HL-60 (cell line): Measurements from ENCODE around the gene CDT1.

Experiments
- GABPA ChIP-seq: IDR thresholded peaks from 2 replicates; pipeline ENCODE4 v1.6.1; 2012; ENCODE audit warnings: low read depth
- POLR2AphosphoS5 ChIP-seq: IDR thresholded peaks from 2 replicates; pipeline ENCODE4 v1.6.1; 2012; ENCODE audit warnings: low read depth
- SPI1 ChIP-seq: IDR thresholded peaks from 2 replicates; pipeline ENCODE4 v1.6.1; 2012; ENCODE audit warnings: low read depth, mild to moderate bottlenecking, borderline replicate concordance
- TF ChIP-seq, protein P1 (sequence below): IDR thresholded peaks from one replicate; pipeline ENCODE4 v1.5.1; 2011; ENCODE audit warnings: low read length, control low read depth, inconsistent platforms; ENCODE audit not compliant: insufficient read depth
- TF ChIP-seq, protein P2 (sequence below): IDR thresholded peaks from 2 replicates; pipeline ENCODE4 v1.6.1; 2012; ENCODE audit warnings: low read depth; ENCODE audit not compliant: insufficient replicate concordance

DNA sequence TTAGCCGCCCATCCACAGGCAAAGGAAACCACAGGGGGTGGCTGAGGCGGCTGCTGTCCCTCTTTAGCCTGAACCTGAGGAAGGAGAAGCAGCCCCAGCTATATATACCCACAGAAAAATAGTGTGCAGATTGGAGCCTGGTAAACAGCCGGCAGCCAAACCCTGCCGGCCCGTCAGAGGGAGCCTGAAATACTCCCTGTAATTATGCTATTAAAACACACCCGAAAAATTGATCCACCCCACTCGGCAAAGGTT, 25.4 kb upstream of the CDT1 start:
- TF ChIP-seq POLR2AphosphoS5 (no peak), SPI1 (no peak), GABPA (no peak)
- TF ChIP-seq, protein P1, sequence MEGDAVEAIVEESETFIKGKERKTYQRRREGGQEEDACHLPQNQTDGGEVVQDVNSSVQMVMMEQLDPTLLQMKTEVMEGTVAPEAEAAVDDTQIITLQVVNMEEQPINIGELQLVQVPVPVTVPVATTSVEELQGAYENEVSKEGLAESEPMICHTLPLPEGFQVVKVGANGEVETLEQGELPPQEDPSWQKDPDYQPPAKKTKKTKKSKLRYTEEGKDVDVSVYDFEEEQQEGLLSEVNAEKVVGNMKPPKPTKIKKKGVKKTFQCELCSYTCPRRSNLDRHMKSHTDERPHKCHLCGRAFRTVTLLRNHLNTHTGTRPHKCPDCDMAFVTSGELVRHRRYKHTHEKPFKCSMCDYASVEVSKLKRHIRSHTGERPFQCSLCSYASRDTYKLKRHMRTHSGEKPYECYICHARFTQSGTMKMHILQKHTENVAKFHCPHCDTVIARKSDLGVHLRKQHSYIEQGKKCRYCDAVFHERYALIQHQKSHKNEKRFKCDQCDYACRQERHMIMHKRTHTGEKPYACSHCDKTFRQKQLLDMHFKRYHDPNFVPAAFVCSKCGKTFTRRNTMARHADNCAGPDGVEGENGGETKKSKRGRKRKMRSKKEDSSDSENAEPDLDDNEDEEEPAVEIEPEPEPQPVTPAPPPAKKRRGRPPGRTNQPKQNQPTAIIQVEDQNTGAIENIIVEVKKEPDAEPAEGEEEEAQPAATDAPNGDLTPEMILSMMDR, result no peak
- TF ChIP-seq, protein P2, sequence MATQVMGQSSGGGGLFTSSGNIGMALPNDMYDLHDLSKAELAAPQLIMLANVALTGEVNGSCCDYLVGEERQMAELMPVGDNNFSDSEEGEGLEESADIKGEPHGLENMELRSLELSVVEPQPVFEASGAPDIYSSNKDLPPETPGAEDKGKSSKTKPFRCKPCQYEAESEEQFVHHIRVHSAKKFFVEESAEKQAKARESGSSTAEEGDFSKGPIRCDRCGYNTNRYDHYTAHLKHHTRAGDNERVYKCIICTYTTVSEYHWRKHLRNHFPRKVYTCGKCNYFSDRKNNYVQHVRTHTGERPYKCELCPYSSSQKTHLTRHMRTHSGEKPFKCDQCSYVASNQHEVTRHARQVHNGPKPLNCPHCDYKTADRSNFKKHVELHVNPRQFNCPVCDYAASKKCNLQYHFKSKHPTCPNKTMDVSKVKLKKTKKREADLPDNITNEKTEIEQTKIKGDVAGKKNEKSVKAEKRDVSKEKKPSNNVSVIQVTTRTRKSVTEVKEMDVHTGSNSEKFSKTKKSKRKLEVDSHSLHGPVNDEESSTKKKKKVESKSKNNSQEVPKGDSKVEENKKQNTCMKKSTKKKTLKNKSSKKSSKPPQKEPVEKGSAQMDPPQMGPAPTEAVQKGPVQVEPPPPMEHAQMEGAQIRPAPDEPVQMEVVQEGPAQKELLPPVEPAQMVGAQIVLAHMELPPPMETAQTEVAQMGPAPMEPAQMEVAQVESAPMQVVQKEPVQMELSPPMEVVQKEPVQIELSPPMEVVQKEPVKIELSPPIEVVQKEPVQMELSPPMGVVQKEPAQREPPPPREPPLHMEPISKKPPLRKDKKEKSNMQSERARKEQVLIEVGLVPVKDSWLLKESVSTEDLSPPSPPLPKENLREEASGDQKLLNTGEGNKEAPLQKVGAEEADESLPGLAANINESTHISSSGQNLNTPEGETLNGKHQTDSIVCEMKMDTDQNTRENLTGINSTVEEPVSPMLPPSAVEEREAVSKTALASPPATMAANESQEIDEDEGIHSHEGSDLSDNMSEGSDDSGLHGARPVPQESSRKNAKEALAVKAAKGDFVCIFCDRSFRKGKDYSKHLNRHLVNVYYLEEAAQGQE, result no peak
